ENCODE data around the gene NPDC1.

DNA sequence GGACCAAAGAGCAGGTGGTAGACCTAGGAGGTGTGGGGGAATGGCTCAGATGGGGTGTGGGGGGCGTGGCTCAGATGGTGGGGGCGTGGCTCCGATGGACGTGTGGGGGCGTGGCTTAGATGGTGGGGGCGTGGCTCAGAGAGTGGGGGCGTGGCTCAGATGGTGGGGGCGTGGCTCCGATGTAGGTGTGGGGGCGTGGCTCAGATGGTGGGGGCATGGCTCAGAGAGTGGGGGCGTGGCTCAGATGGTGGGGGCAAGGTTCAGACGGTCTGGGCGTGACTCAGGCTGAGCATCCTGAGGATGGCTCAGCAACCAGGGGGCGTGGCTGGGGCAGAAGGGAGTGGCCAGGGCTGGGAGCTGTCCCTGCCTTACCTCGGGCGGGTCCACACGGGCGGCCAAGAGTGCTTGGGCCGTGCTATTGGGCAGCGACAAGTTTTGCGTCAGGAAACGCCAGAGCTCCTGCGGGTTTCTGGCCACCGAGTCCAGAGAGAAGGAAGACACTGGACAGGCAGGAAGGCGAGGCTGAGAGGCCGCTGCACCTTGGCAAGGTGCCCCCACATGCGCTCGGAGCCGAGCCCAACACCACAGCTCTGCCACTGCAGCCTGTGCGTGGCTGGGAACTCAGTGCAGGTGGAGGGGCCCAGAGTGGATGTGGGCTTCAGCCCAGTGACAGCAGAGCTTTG lies 23.9 kb downstream of the NPDC1 start:
- TF ChIP-seq POLR2A (IDR thresholded peaks at IDR 0.05; ENCODE audit: low read length) (no peak), GATA1 (IDR thresholded peaks at IDR 0.05; ENCODE audit: low read depth, low read length) (no peak)
